ENCODE measurements around the gene KIF13A.

- no peak for TF ChIP-seq TAF1 (IDR thresholded peaks at IDR 0.05; ENCODE audit: borderline replicate concordance, low read depth, low read length)
- no peak for TF ChIP-seq POLR2AphosphoS5 (IDR thresholded peaks at IDR 0.05; ENCODE audit: low read depth, low read length)
Measured at GRCh38 chr6:17965397-17965796, 22.0 kb downstream of the KIF13A start.

Data from GM12892 (cell line).